GM12878 (cell line): ENCODE measurements around the gene CFAP53. TPM values are rescaled to one million over a fixed set of nuclear protein-coding genes. Genes with fewer than 3 reads are reported as not detected.

Experiments
- ATAC-seq: fragments of 200-7000 bp; cut with Tn5 transposase; 3 replicates; pipeline ENCODE4 v1.9.1; 2020; ENCODE audit warnings: mild to moderate bottlenecking, moderate library complexity
- BruUV-seq: library from RNA; stranded (reverse); fragments of 400-500 nt; replicated peaks from 2 replicates; lab custom pipeline; 2021; lab: Mats Ljungman, UMichigan
- CTCF ChIA-PET: fragments of 300-600 bp; sonication (Branson Sonifier 250); formaldehyde crosslinking; extraction: SDS; loops from one replicate; lab custom pipeline; 2021; ENCODE audit warnings: inconsistent platforms; lab: Yijun Ruan, JAX
- POLR2A ChIA-PET: fragments of 350-600 bp; formaldehyde crosslinking; extraction: SDS; loops from one replicate; lab custom pipeline; 2021; ENCODE audit warnings: inconsistent platforms; lab: Charles Lee
- RAD21 ChIA-PET: fragments of 300-600 bp; sonication (Branson Sonifier 250); formaldehyde crosslinking; loops from one replicate; lab custom pipeline; 2023; ENCODE audit warnings: antibody characterized with exemption; ENCODE audit not compliant: unreplicated experiment; lab: Charles Lee
- SMC1A ChIA-PET: fragments of 300-600 bp; sonication (Branson Sonifier 250); formaldehyde crosslinking; loops from one replicate; lab custom pipeline; 2023; ENCODE audit not compliant: unreplicated experiment, uncharacterized antibody; lab: Charles Lee
- DNase-seq: peaks from one replicate; pipeline ENCODE4 v3.0.0-alpha.2; 2011; ENCODE audit warnings: low read depth, low spot score
- FAIRE-seq: peaks from 3 replicates; lab custom pipeline; 2011; peaks lifted over from hg19 to GRCh38; lab: Jason Lieb, UNC
- H2AFZ ChIP-seq: 2 replicates; pipeline ENCODE4 v1.6.0; 2011; ENCODE audit warnings: low read depth, low read length, control low read depth; ENCODE audit not compliant: control insufficient read depth
- H3K27ac ChIP-seq: 2 replicates; pipeline ENCODE4 v1.5.1; 2011; ENCODE audit warnings: control low read depth; ENCODE audit not compliant: control insufficient read depth, insufficient read depth
- H3K27me3 ChIP-seq, 2 experiments: replicated peaks in 1 of 2; 2 replicates each; pipeline versions ENCODE4 v1.6.0 to v1.6.1; 2011; ENCODE audit warnings: low read length in 1 of 2; ENCODE audit not compliant: control insufficient read depth in 2 of 2, insufficient read depth in 2 of 2
- H3K36me3 ChIP-seq, 2 experiments: 2 replicates each; pipeline ENCODE4 v1.5.1; 2011; ENCODE audit warnings: low read length in 1 of 2; ENCODE audit not compliant: control insufficient read depth in 2 of 2, insufficient read depth in 2 of 2
- H3K4me1 ChIP-seq: 2 replicates; pipeline ENCODE4 v1.6.1; 2011; ENCODE audit warnings: mild to moderate bottlenecking, low read length, moderate library complexity, mixed read lengths; ENCODE audit not compliant: control insufficient read depth, insufficient read depth
- H3K4me2 ChIP-seq: 2 replicates; pipeline ENCODE4 v1.6.0; 2011; ENCODE audit warnings: control low read depth; ENCODE audit not compliant: control insufficient read depth, insufficient read depth
- H3K4me3 ChIP-seq: fragments of 200-600 bp; sonication (generic); 2 replicates; pipeline ENCODE4 v1.5.1; 2016
- H3K79me2 ChIP-seq: 2 replicates; pipeline ENCODE4 v1.6.0; 2011; ENCODE audit warnings: low read length; ENCODE audit not compliant: control insufficient read depth, insufficient read depth
- H3K9ac ChIP-seq: 2 replicates; pipeline ENCODE4 v1.8.0; 2011; ENCODE audit warnings: low read length, control low read depth, mixed read lengths; ENCODE audit not compliant: control insufficient read depth, insufficient read depth
- H3K9me3 ChIP-seq: replicated peaks from 3 replicates; pipeline ENCODE4 v1.5.1; 2011; ENCODE audit warnings: mild to moderate bottlenecking, low read length; ENCODE audit not compliant: control insufficient read depth, insufficient read depth
- H4K20me1 ChIP-seq: 2 replicates; pipeline ENCODE4 v1.6.0; 2011; ENCODE audit not compliant: control insufficient read depth, insufficient read depth
- GATAD2B ChIP-seq: fragments of 450-650 bp; conservative IDR thresholded peaks from 2 replicates; pipeline ENCODE4 v1.6.1; 2017; ENCODE audit warnings: low read depth, mild to moderate bottlenecking, moderate library complexity
- HDAC2 ChIP-seq: fragments of 200-600 bp; sonication (generic); IDR thresholded peaks from 2 replicates; pipeline ENCODE4 v1.6.1; 2017
- HDGF ChIP-seq: fragments of 450-650 bp; IDR thresholded peaks from 2 replicates; pipeline ENCODE4 v1.6.1; 2016; ENCODE audit warnings: antibody characterized with exemption
- KDM1A ChIP-seq: fragments of 200-600 bp; sonication (generic); IDR thresholded peaks from 2 replicates; pipeline ENCODE4 v1.6.1; 2016; ENCODE audit warnings: borderline replicate concordance
- NFYB ChIP-seq: IDR thresholded peaks from 2 replicates; pipeline ENCODE4 v1.6.1; 2011; ENCODE audit warnings: low read depth, mild to moderate bottlenecking, low read length, improper control_type of control experiment, moderate library complexity; ENCODE audit not compliant: insufficient read depth
- POU2F2 ChIP-seq: IDR thresholded peaks from 3 replicates; pipeline ENCODE4 v1.6.1; 2011; ENCODE audit warnings: low read depth, mild to moderate bottlenecking, low read length, borderline replicate concordance
- TARDBP ChIP-seq: IDR thresholded peaks from 2 replicates; pipeline ENCODE4 v1.6.1; 2016; ENCODE audit warnings: borderline replicate concordance
- WGBS: methylation state at CpG from one replicate; pipeline ENCODE4 v1.1.6; 2016; ENCODE audit warnings: low lambda C conversion rate; ENCODE audit not compliant: insufficient replicate concordance, insufficient coverage; ENCODE audit errors: missing lambda C conversion rate; 5-methylcytosine and 5-hydroxymethylcytosine counted together
- in situ Hi-C: fragments of 300-500 bp; cut with MboI; formaldehyde crosslinking; loops from 9 replicates; pipeline ENCODE4 v1.14.3; 2018; ENCODE audit warnings: mixed read lengths
- intact Hi-C: fragments of 100-400 bp; cut with micrococcal nuclease; formaldehyde crosslinking; loops from one replicate; pipeline ENCODE4 v1.14.2; 2022; ENCODE audit not compliant: unreplicated experiment
- polyA plus RNA-seq, 11 experiments: library from polyadenylated mRNA; depleted of rRNA in 4 of 11; unstranded in 6 of 11; stranded (reverse) in 5 of 11; fragments of >200 nt; fragmentation: Nextera tagmentation in 4 of 11; fragmentation: Illumina TruSeq in 1 of 11; extraction: Ambion mirVana in 4 of 11; extraction: Trizol in 1 of 11; gene quantifications; 1 replicate in 1 of 11; 2 replicates in 10 of 11; pipeline versions ENCODE4 v1.2.1 to v1.2.3, GENCODE V29; 2011 to 2016; ENCODE audit warnings: inconsistent platforms in 2 of 11, missing spikeins in 2 of 11, low read depth in 1 of 11
- total RNA-seq, 4 experiments: library from RNA; depleted of rRNA in 3 of 4; stranded (reverse); fragments of >200 nt in 3 of 4; fragmentation: Illumina TruSeq in 1 of 4; extraction: Trizol in 1 of 4; gene quantifications; 2 replicates each; pipeline versions ENCODE4 v1.2.1 to v1.2.3, GENCODE V29; 2013 to 2021
- TF ChIP-seq, protein P1 (sequence below): fragments of 450-650 bp; conservative IDR thresholded peaks from 2 replicates; pipeline ENCODE4 v1.6.1; 2017; ENCODE audit warnings: mild to moderate bottlenecking, moderate library complexity

Gene CFAP53
- total and polyA plus RNA-seq, 10 of the 15 experiments (the other 5 are each of a cell fraction or from before 2014, with no cell fraction given), result 0.05 to 0.31 (median 0.12) TPM; not detected in 1

DNA sequence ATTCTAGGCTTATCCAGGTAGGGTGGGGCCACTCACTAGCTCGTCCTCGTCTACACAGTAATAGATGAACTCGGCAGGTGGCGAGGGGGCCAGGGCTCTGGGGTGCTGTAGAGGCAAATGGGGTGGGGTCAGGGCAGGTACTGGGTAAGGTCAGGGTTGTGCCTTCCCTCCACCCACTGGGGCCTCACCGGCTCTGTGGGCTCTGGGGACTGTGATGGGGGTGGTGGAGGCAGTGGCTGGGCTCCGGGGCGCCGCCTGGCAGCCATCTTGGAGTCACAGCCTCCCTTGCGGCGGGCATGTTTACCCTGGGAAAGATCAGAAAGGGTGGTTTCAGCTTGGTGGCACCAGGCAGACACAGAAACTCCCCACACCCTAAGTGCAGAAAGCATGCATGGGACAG is 8.6 kb upstream of the CFAP53 start:
- no peak for ATAC-seq
- in situ Hi-C loops (loop anchor here (25.0 kb wide), 2 partner anchors 1338 to 1463 kb away; no protein-coding TSS in a partner anchor), intact Hi-C loops (no loop called here)
- no peaks in the 10 kb centered on the region for H4K20me1 ChIP-seq
- 100% methylated on average over 10 of the region's 10 CpGs for WGBS
- ChIA-PET RAD21 (no interaction called here), CTCF (no interaction called here), SMC1A (interaction anchor here (0.7 to 1.0 kb wide), 4 partner anchors 12 to 82 kb away, joined by 3 to 4 read pairs (median 3); no protein-coding TSS in a partner anchor)
- H3K79me2 ChIP-seq, result peaks cover 21% of the 10 kb centered on the region
- no peaks in the 10 kb centered on the region for H3K9me3 ChIP-seq
- no peak overlapping the region for H3K9ac ChIP-seq
- no peak overlapping the region for H3K4me3 ChIP-seq
- BruUV-seq, result no TSS peak
- H3K27ac ChIP-seq, result no peak overlapping the region
- FAIRE-seq, result no peak
- H3K4me1 ChIP-seq, result peaks cover 4% of the 10 kb centered on the region
- DNase-seq, result no peak
- peaks cover 44 to 73% of the 10 kb centered on the region in 2 experiments for H3K36me3 ChIP-seq
- H2AFZ ChIP-seq, result no peak overlapping the region
- no peak for TF ChIP-seq HDAC2
- TF ChIP-seq, protein P1, sequence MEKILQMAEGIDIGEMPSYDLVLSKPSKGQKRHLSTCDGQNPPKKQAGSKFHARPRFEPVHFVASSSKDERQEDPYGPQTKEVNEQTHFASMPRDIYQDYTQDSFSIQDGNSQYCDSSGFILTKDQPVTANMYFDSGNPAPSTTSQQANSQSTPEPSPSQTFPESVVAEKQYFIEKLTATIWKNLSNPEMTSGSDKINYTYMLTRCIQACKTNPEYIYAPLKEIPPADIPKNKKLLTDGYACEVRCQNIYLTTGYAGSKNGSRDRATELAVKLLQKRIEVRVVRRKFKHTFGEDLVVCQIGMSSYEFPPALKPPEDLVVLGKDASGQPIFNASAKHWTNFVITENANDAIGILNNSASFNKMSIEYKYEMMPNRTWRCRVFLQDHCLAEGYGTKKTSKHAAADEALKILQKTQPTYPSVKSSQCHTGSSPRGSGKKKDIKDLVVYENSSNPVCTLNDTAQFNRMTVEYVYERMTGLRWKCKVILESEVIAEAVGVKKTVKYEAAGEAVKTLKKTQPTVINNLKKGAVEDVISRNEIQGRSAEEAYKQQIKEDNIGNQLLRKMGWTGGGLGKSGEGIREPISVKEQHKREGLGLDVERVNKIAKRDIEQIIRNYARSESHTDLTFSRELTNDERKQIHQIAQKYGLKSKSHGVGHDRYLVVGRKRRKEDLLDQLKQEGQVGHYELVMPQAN, result no peak
- TF ChIP-seq TARDBP, result no peak
- no peak for TF ChIP-seq KDM1A
- TF ChIP-seq GATAD2B, result no peak
- no peak for TF ChIP-seq POU2F2
- no peak for TF ChIP-seq HDGF
- TF ChIP-seq NFYB, result no peak
- TF ChIP-seq, all 136 proteins: peak for 0
- POLR2A ChIA-PET, result interaction anchor here (0.6 kb wide), 2 partner anchors 41 to 461 kb away, joined by 3 to 9 read pairs; partner anchors contain the start of gene ACAA2
- Histone ChIP-seq H3K27me3 (no peaks in the 10 kb centered on the region), H3K4me2 (no peak overlapping the region)
